ENCODE measurements around the gene SLIT1. TPM values are rescaled to one million over a fixed set of nuclear protein-coding genes. Genes with fewer than 3 reads are reported as not detected.

The SLIT1 gene
- total and polyA plus RNA-seq, 2 of the 8 experiments (the other 6 are each of a cell fraction or from before 2014, with no cell fraction given) = 0.70 to 0.88 TPM

DNA sequence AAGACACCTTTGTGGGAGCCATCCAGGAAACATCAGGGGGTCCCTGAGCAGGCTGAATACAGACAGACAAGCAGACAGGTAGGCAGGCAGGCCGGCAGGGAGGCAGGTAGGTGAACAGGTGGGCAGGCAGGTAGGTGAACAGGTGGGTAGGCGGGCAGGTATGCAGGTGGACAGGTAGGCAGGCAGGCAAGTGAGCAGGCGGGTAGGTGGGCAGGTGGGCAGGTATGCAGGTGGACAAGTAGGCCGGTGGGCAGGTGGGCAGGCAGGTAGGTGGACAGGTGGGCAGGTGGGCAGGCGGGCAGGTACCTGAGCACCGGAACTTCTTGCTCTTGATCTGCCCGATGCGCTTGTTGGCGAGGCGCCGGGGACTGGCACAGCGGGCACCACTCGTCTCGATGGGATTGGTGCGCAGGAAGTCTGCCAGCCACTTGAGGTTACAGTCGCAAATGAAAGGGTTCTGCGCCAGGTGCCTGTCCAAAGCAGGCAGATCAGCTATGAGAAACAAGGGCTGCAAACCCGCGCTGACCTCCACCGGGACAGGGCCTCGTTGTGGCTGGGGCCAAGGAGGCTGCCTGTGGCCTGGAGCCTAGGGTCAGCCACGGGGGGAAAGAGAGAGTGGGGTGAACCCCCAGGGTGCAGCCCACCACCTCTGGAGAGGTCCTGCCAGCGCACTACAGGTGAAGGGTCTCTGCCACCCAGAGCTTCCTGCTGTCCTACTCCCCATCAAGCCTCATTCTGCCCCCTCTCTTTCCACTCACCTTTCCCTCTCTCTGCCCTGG is 136.9 kb downstream of the SLIT1 start:
- Histone ChIP-seq H3K56ac (replicated peaks; ENCODE audit: insufficient read length, low read depth, low read length) (no peak overlapping the region), H2BK5ac (ENCODE audit: low read depth, low read length) (no peak overlapping the region), H3K27ac (ENCODE audit: low read depth, low read length) (no peak overlapping the region), H3K18ac (ENCODE audit: extremely low read depth, low read length) (no peak overlapping the region), H3K79me1 (ENCODE audit: low read depth, low read length) (no peaks in the 10 kb centered on the region), H3K23ac (ENCODE audit: insufficient read length) (no peak overlapping the region), H3K9me3 (ENCODE audit: insufficient read depth in 2 of 2, low read depth in 1 of 2, low read length in 1 of 2) (no peaks in the 10 kb centered on the region), H2BK120ac (replicated peaks; ENCODE audit: low read depth, low read length) (no peak overlapping the region), H3K9ac (replicated peaks in 1 of 4; ENCODE audit: extremely low read depth in 1 of 4, low read depth in 3 of 4, low read length in 3 of 4) (no peak overlapping the region), H3K4ac (replicated peaks; ENCODE audit: insufficient read length, low read depth, low read length) (no peak overlapping the region), H3K4me3 (ENCODE audit: extremely low read depth in 1 of 4, insufficient read depth in 2 of 4, low read depth in 3 of 4, low read length in 4 of 4) (no peak overlapping the region), H4K8ac (ENCODE audit: extremely low read depth, insufficient read depth, low read length) (0 out of 2 replicates have a peak overlapping the region, but pooled peaks have one; percentile 41), H3K27me3 (replicated peaks in 1 of 4; ENCODE audit: control insufficient read depth in 3 of 4, extremely low read depth in 1 of 4, insufficient read depth in 3 of 4, low read length in 3 of 4) (no peaks in the 10 kb centered on the region), H2AK5ac (ENCODE audit: low read depth, low read length) (no peak overlapping the region), H4K20me1 (replicated peaks in 1 of 2; ENCODE audit: control insufficient read depth in 1 of 2, insufficient read depth in 2 of 2, low read length in 2 of 2) (no peaks in the 10 kb centered on the region), H3K23me2 (ENCODE audit: low read depth, low read length) (no peaks in the 10 kb centered on the region), H2AFZ (ENCODE audit: low read length) (no peak overlapping the region), H3K4me2 (ENCODE audit: insufficient read depth in 1 of 2, low read depth in 2 of 2, low read length in 2 of 2) (no peak overlapping the region), H2BK20ac (ENCODE audit: low read length) (no peak overlapping the region), H2BK15ac (ENCODE audit: low read length) (no peak overlapping the region), H3K4me1 (replicated peaks in 1 of 4; ENCODE audit: control insufficient read depth in 3 of 4, insufficient read depth in 4 of 4, low read length in 3 of 4) (peaks cover 0 to 5% (median under 1%) of the 10 kb centered on the region in 4 experiments; a peak in 4 of 7 replicates), H3K79me2 (ENCODE audit: control insufficient read depth in 1 of 2, insufficient read depth in 2 of 2, low read length in 2 of 2) (no peaks in the 10 kb centered on the region), H4K91ac (replicated peaks; ENCODE audit: insufficient read length, low read length) (no peak overlapping the region), H4K5ac (ENCODE audit: insufficient read length, low read depth, low read length) (no peak overlapping the region), H2BK12ac (ENCODE audit: low read depth, low read length) (peak overlapping the region; percentile 23; the same call in 1 of the 2 replicates), H3K36me3 (ENCODE audit: control insufficient read depth in 2 of 4, insufficient read depth in 4 of 4, low read length in 3 of 4) (no peaks in the 10 kb centered on the region), H3K14ac (ENCODE audit: insufficient read length) (no peak overlapping the region)
- FAIRE-seq = no peak
- CTCF ChIA-PET (ENCODE audit: partially characterized antibody) = interaction anchor here (0.8 to 3.0 kb wide), 9 partner anchors 9 to 185 kb away, joined by 3 to 21 read pairs (median 4); no protein-coding TSS in a partner anchor
- DNase-seq (ENCODE audit: low read depth in 1 of 2, low spot score in 2 of 2) = no peak
- WGBS, 2 experiments (ENCODE audit: extremely low coverage in 1 of 2, insufficient coverage in 1 of 2, insufficient read length in 1 of 2, insufficient replicate concordance in 2 of 2, low coverage in 1 of 2, low lambda C conversion rate in 2 of 2, missing lambda C conversion rate in 1 of 2) = 86% methylated on average over 19 of the region's 23 CpGs; no CpG with 5 or more reads in 1 of the 2 experiments
- TF ChIP-seq GABPA (IDR thresholded peaks at IDR 0.05; ENCODE audit: borderline replicate concordance, insufficient read depth, low read length) (no peak), JUN (IDR thresholded peaks at IDR 0.05; ENCODE audit: low read depth, low read length) (no peak), CBX8 (IDR thresholded peaks at IDR 0.05; ENCODE audit: borderline replicate concordance, low read depth, low read length) (no peak), MAFK (IDR thresholded peaks at IDR 0.05; ENCODE audit: low read depth, low read length) (no peak), POLR2AphosphoS5 (IDR thresholded peaks at IDR 0.05; ENCODE audit: low read depth, low read length) (no peak), KDM5A (IDR thresholded peaks at IDR 0.05; ENCODE audit: low read length) (no peak), CHD1 (IDR thresholded peaks at IDR 0.05; ENCODE audit: low read depth, low read length) (no peak)
- POLR2A ChIA-PET (ENCODE audit: partially characterized antibody) = no interaction called here

All from H1 (cell line).